Measurements from ENCODE around the gene S100B. TPM values are rescaled to one million over a fixed set of nuclear protein-coding genes. Genes with fewer than 3 reads are reported as not detected.

S100B gene
- total and polyA plus RNA-seq, 12 donors, result 0.48 to 39.3 (median 8.3) TPM

DNA sequence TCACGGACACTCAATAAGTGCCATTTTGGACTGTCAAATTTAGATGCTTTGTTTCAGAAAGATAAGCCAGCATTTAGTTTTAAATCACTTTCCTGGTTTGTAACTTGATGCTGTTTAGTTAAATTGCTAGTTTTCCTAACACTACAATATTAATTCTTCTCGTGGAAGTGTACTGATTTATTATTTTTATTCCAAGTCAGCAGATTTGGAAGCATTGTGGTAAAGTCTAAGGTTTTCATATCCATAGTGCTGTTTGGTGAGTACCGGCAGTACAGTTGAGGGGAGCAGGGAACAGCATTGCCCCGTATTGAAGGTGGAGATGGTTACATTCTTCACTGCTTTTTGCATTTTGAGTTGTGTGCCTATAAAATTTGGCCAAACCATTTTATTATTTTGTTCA is 36.3 kb downstream of the S100B start:
- 92 to 98% (median 94%) methylated on average over 4 of the region's 4 CpGs for WGBS, 4 donors
- no peaks in the 10 kb centered on the region for H3K27me3 ChIP-seq
- no peak overlapping the region for H3K4me3 ChIP-seq
- no peaks in the 10 kb centered on the region for H3K9me3 ChIP-seq (replicated peaks in 1 of 3)
- no peaks in the 10 kb centered on the region for H3K4me1 ChIP-seq (replicated peaks in 1 of 2)
- TF ChIP-seq, protein P1, sequence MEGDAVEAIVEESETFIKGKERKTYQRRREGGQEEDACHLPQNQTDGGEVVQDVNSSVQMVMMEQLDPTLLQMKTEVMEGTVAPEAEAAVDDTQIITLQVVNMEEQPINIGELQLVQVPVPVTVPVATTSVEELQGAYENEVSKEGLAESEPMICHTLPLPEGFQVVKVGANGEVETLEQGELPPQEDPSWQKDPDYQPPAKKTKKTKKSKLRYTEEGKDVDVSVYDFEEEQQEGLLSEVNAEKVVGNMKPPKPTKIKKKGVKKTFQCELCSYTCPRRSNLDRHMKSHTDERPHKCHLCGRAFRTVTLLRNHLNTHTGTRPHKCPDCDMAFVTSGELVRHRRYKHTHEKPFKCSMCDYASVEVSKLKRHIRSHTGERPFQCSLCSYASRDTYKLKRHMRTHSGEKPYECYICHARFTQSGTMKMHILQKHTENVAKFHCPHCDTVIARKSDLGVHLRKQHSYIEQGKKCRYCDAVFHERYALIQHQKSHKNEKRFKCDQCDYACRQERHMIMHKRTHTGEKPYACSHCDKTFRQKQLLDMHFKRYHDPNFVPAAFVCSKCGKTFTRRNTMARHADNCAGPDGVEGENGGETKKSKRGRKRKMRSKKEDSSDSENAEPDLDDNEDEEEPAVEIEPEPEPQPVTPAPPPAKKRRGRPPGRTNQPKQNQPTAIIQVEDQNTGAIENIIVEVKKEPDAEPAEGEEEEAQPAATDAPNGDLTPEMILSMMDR (IDR thresholded peaks at IDR 0.05), result no peak
- TF ChIP-seq POLR2A (IDR thresholded peaks at IDR 0.05), result no peak
- no peak overlapping the region for H3K27ac ChIP-seq
- intact Hi-C loops (cut with DNase I), result no loop called here
- peaks cover 0 to 63% of the 10 kb centered on the region in 2 donors for H3K36me3 ChIP-seq (replicated peaks in 1 of 2)
- no peak for DNase-seq

DNA sequence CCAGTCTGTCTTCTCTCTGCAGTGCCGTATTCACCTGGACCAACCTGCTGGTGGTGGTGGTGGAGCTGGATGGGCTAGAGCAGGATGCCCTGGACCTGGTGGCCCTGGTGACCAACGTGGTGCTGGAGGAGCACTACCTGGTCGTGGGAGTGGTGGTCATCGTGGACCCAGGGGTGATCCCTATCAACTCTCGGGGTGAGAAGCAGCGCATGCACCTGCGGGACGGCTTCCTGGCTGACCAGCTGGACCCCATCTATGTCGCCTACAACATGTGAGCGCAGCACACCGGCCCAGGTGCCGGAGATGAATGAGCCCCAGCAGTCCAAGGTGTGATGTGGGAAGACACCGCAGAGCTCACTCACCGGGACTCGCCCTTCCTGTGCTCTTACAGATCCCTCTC is 37.5 kb downstream of the S100B start:
- no peaks in the 10 kb centered on the region for H3K4me1 ChIP-seq (replicated peaks in 1 of 2)
- H3K9me3 ChIP-seq (replicated peaks in 1 of 3), result no peaks in the 10 kb centered on the region
- WGBS, 4 donors, result 90 to 97% (median 95%) methylated on average over 12 to 15 of the region's 15 CpGs
- H3K36me3 ChIP-seq (replicated peaks in 1 of 2), result peaks cover 0 to 70% of the 10 kb centered on the region in 2 donors
- intact Hi-C loops (cut with DNase I), result no loop called here
- TF ChIP-seq POLR2A (IDR thresholded peaks at IDR 0.05), result no peak
- TF ChIP-seq, protein P1 (IDR thresholded peaks at IDR 0.05), result no peak
- no peak overlapping the region for H3K4me3 ChIP-seq
- H3K27me3 ChIP-seq, result no peaks in the 10 kb centered on the region
- no peak overlapping the region for H3K27ac ChIP-seq
- DNase-seq, result no peak

DNA sequence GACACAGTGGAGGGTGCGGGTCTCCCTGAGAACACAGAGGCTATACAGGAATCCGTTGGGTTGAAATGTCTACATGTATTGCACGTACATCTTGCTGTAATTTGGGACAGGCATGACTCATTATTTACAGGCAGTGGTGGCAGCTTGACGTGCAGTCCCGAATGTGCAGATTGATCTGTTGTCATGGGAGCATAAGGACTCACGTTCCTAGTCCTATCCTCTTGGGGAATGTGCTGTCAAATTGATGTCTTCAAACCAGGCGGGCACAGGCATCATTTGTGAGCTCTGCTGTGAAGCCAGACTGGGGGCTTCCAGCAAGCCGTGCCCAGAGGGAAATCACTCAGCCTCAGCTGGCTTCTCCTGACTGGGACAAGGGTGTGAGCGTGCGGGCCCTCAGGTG is 40.5 kb downstream of the S100B start:
- intact Hi-C loops (cut with DNase I), result no loop called here
- no peaks in the 10 kb centered on the region for H3K27me3 ChIP-seq
- DNase-seq, result no peak
- peaks cover 0 to 6% of the 10 kb centered on the region in 2 donors for H3K4me1 ChIP-seq (replicated peaks in 1 of 2)
- H3K9me3 ChIP-seq (replicated peaks in 1 of 3), result no peaks in the 10 kb centered on the region
- H3K36me3 ChIP-seq (replicated peaks in 1 of 2), result peaks cover 0 to 79% of the 10 kb centered on the region in 2 donors
- no peak overlapping the region for H3K27ac ChIP-seq
- TF ChIP-seq, protein P1 (IDR thresholded peaks at IDR 0.05), result no peak
- no peak for TF ChIP-seq POLR2A (IDR thresholded peaks at IDR 0.05)
- no peak overlapping the region for H3K4me3 ChIP-seq
- WGBS, 4 donors, result 84 to 93% (median 92%) methylated on average over 8 to 10 of the region's 10 CpGs

DNA sequence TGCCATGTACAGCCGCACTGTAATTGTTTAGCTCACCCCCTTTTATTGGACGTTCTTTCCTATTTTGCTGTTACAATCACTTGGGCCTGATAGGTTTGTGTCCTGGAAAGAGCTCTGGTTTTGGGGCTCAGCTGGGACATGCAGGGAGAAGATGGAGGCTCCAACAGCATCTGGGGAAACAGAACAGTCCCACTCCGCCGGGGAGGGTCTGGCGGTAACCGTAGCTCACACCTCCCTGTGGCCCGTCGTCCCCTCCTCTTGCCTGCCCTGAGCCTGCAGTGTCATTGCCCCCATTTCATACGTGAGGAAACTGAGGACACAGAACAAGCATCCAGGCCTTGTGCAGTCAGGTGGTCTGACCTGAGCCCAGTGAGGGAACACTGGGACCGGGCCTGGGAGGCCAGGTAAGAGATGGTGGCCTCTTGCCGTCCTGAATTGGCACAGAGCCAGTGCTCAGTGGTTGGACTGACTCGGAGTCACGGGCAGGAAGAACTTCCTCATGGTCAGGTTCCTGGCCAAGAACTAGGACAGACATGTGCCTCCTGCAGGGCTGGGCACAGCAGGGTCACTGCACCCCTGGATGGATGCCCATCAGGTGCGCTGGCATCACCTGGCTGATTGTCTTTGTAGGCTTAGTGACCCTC is 41.8 kb downstream of the S100B start:
- no peak overlapping the region for H3K27ac ChIP-seq
- no peaks in the 10 kb centered on the region for H3K27me3 ChIP-seq
- H3K9me3 ChIP-seq (replicated peaks in 1 of 3), result no peaks in the 10 kb centered on the region
- peaks cover 0 to 77% of the 10 kb centered on the region in 2 donors for H3K36me3 ChIP-seq (replicated peaks in 1 of 2)
- no peak overlapping the region for H3K4me3 ChIP-seq
- DNase-seq, result peak in 1 of 7 donors; percentile 49
- H3K4me1 ChIP-seq (replicated peaks in 1 of 2), result peaks cover 0 to 8% of the 10 kb centered on the region in 2 donors
- intact Hi-C loops (cut with DNase I), result no loop called here
- 82 to 93% (median 86%) methylated on average over 10 to 14 of the region's 14 CpGs for WGBS, 4 donors
- TF ChIP-seq, protein P1 (IDR thresholded peaks at IDR 0.05), result no peak
- TF ChIP-seq POLR2A (IDR thresholded peaks at IDR 0.05), result no peak
